H1 (cell line): ENCODE data around the gene MPPE1. TPM values are rescaled to one million over a fixed set of nuclear protein-coding genes. Genes with fewer than 3 reads are reported as not detected.

Experiments
- CTCF ChIA-PET: fragments of 300-600 bp; sonication (Branson Sonifier 250); formaldehyde crosslinking; loops from one replicate; lab custom pipeline; 2021; ENCODE audit not compliant: partially characterized antibody; lab: Charles Lee
- POLR2A ChIA-PET: fragments of 300-600 bp; sonication (Branson Sonifier 250); formaldehyde crosslinking; loops from one replicate; lab custom pipeline; 2021; ENCODE audit warnings: inconsistent platforms; ENCODE audit not compliant: partially characterized antibody; lab: Charles Lee
- DNase-seq, 2 experiments: peaks; one replicate each; pipeline versions ENCODE4 v3.0.0 to v3.0.0-alpha.2; 2010 to 2022; ENCODE audit warnings: low spot score in 2 of 2, low read depth in 1 of 2, mixed read lengths in 1 of 2
- FAIRE-seq: peaks from 2 replicates; lab custom pipeline; 2011; peaks lifted over from hg19 to GRCh38; lab: Jason Lieb, UNC
- H2AFZ ChIP-seq: 2 replicates; pipeline ENCODE4 v1.8.1; 2012; ENCODE audit warnings: low read length, inconsistent platforms
- H2AK5ac ChIP-seq: 2 replicates; pipeline ENCODE4 v1.6.1; 2013; ENCODE audit warnings: low read depth, low read length
- H2BK120ac ChIP-seq: replicated peaks from 2 replicates; pipeline ENCODE3; 2013; ENCODE audit warnings: low read depth, low read length, inconsistent platforms
- H2BK12ac ChIP-seq: 2 replicates; pipeline ENCODE4 v1.6.1; 2013; ENCODE audit warnings: low read depth, low read length
- H2BK15ac ChIP-seq: 2 replicates; pipeline ENCODE4 v1.6.1; 2013; ENCODE audit warnings: low read length
- H2BK20ac ChIP-seq: 2 replicates; pipeline ENCODE4 v1.6.1; 2013; ENCODE audit warnings: low read length
- H2BK5ac ChIP-seq: 2 replicates; pipeline ENCODE4 v1.6.1; 2013; ENCODE audit warnings: low read depth, low read length
- H3K14ac ChIP-seq: 2 replicates; pipeline ENCODE4 v1.6.1; 2013; ENCODE audit warnings: inconsistent platforms; ENCODE audit not compliant: insufficient read length
- H3K18ac ChIP-seq: 2 replicates; pipeline ENCODE4 v1.6.1; 2013; ENCODE audit warnings: low read length; ENCODE audit errors: extremely low read depth
- H3K23ac ChIP-seq: 2 replicates; pipeline ENCODE4 v1.6.1; 2013; ENCODE audit warnings: inconsistent platforms; ENCODE audit not compliant: insufficient read length
- H3K23me2 ChIP-seq: 2 replicates; pipeline ENCODE4 v1.6.1; 2013; ENCODE audit warnings: low read depth, low read length
- H3K27ac ChIP-seq: 2 replicates; pipeline ENCODE4 v1.6.1; 2011; ENCODE audit warnings: low read depth, low read length, inconsistent platforms
- H3K27me3 ChIP-seq, 4 experiments: replicated peaks in 1 of 4; 1 replicate in 1 of 4; 2 replicates in 3 of 4; pipeline versions ENCODE4 v1.6.1 to v1.8.1; 2011 to 2013; ENCODE audit warnings: low read length in 3 of 4, mild to moderate bottlenecking in 3 of 4, inconsistent platforms in 2 of 4, mixed read lengths in 2 of 4, moderate library complexity in 1 of 4; ENCODE audit not compliant: control insufficient read depth in 3 of 4, insufficient read depth in 3 of 4; ENCODE audit errors: extremely low read depth in 1 of 4
- H3K36me3 ChIP-seq, 4 experiments: 2 replicates each; pipeline versions ENCODE4 v1.6.1 to v1.8.1; 2011 to 2013; ENCODE audit warnings: mild to moderate bottlenecking in 4 of 4, low read length in 3 of 4, moderate library complexity in 2 of 4, control low read depth in 1 of 4, inconsistent platforms in 1 of 4; ENCODE audit not compliant: insufficient read depth in 4 of 4, control insufficient read depth in 2 of 4
- H3K4ac ChIP-seq: replicated peaks from 2 replicates; pipeline ENCODE3; 2013; ENCODE audit warnings: low read length, low read depth, mixed read lengths, inconsistent platforms; ENCODE audit not compliant: insufficient read length
- H3K4me1 ChIP-seq, 4 experiments: replicated peaks in 1 of 4; 1 replicate in 1 of 4; 2 replicates in 3 of 4; pipeline versions ENCODE4 v1.6.1 to v1.8.1; 2011 to 2013; ENCODE audit warnings: low read length in 3 of 4, inconsistent platforms in 2 of 4, mixed read lengths in 1 of 4; ENCODE audit not compliant: insufficient read depth in 4 of 4, control insufficient read depth in 3 of 4
- H3K4me2 ChIP-seq, 2 experiments: 2 replicates each; pipeline versions ENCODE4 v1.6.1 to v1.8.1; 2011 to 2013; ENCODE audit warnings: low read depth in 2 of 2, low read length in 2 of 2, control low read depth in 1 of 2, inconsistent platforms in 1 of 2, mild to moderate bottlenecking in 1 of 2; ENCODE audit not compliant: insufficient read depth in 1 of 2
- H3K4me3 ChIP-seq, 4 experiments: fragments of 200-600, 300-600 bp in 1 of 4; sonication (generic), shearing (Covaris generic), sonication (Bioruptor Twin) in 1 of 4; 2 replicates each; pipeline versions ENCODE4 v1.5.1 to v1.8.1; 2011 to 2016; ENCODE audit warnings: low read length in 4 of 4, low read depth in 3 of 4, control low read depth in 2 of 4, inconsistent platforms in 2 of 4, mild to moderate bottlenecking in 2 of 4, mixed read lengths in 1 of 4, moderate library complexity in 1 of 4; ENCODE audit not compliant: insufficient read depth in 2 of 4; ENCODE audit errors: extremely low read depth in 1 of 4
- H3K56ac ChIP-seq: replicated peaks from 2 replicates; pipeline ENCODE3; 2013; ENCODE audit warnings: low read depth, mild to moderate bottlenecking, mixed read lengths, low read length, inconsistent platforms; ENCODE audit not compliant: insufficient read length
- H3K79me1 ChIP-seq: 2 replicates; pipeline ENCODE4 v1.6.1; 2013; ENCODE audit warnings: low read depth, low read length, control low read depth
- H3K79me2 ChIP-seq, 2 experiments: 2 replicates each; pipeline versions ENCODE4 v1.6.1 to v1.8.1; 2012 to 2013; ENCODE audit warnings: low read length in 2 of 2, mild to moderate bottlenecking in 2 of 2, inconsistent platforms in 1 of 2; ENCODE audit not compliant: insufficient read depth in 2 of 2, control insufficient read depth in 1 of 2
- H3K9ac ChIP-seq, 4 experiments: replicated peaks in 1 of 4; 1 replicate in 1 of 4; 2 replicates in 3 of 4; pipeline versions ENCODE4 v1.6.1 to v1.8.1; 2011 to 2013; ENCODE audit warnings: low read depth in 3 of 4, low read length in 3 of 4, control low read depth in 2 of 4, mild to moderate bottlenecking in 2 of 4, moderate library complexity in 2 of 4, inconsistent platforms in 1 of 4; ENCODE audit errors: extremely low read depth in 1 of 4
- H3K9me3 ChIP-seq, 2 experiments: 2 replicates each; pipeline versions ENCODE4 v1.6.1 to v1.8.1; 2012 to 2013; ENCODE audit warnings: mild to moderate bottlenecking in 2 of 2, moderate library complexity in 2 of 2, control low read depth in 1 of 2, inconsistent platforms in 1 of 2, low read depth in 1 of 2, low read length in 1 of 2, mixed read lengths in 1 of 2; ENCODE audit not compliant: insufficient read depth in 2 of 2
- H4K20me1 ChIP-seq, 2 experiments: replicated peaks in 1 of 2; 2 replicates each; pipeline versions ENCODE3 to v1.8.1; 2011 to 2013; ENCODE audit warnings: inconsistent platforms in 2 of 2, low read length in 2 of 2, mild to moderate bottlenecking in 1 of 2; ENCODE audit not compliant: insufficient read depth in 2 of 2, control insufficient read depth in 1 of 2
- H4K5ac ChIP-seq: 2 replicates; pipeline ENCODE4 v1.6.1; 2013; ENCODE audit warnings: low read length, low read depth, mixed read lengths, inconsistent platforms; ENCODE audit not compliant: insufficient read length
- H4K8ac ChIP-seq: 2 replicates; pipeline ENCODE4 v1.8.0; 2013; ENCODE audit warnings: mild to moderate bottlenecking, moderate library complexity, low read length, inconsistent platforms; ENCODE audit not compliant: insufficient read depth; ENCODE audit errors: extremely low read depth
- H4K91ac ChIP-seq: replicated peaks from 2 replicates; pipeline ENCODE3; 2013; ENCODE audit warnings: low read length, mixed read lengths, inconsistent platforms; ENCODE audit not compliant: insufficient read length
- BRCA1 ChIP-seq: IDR thresholded peaks from 2 replicates; pipeline ENCODE4 v1.6.1; 2012; ENCODE audit warnings: low read depth, low read length, improper control_type of control experiment
- RNF2 ChIP-seq: fragments of 200-900, 300-1000 bp; sonication (generic); IDR thresholded peaks from 2 replicates; pipeline ENCODE4 v1.7.1; 2016; ENCODE audit warnings: borderline replicate concordance, low read depth, mild to moderate bottlenecking, antibody characterized with exemption, low read length; ENCODE audit not compliant: poor library complexity, severe bottlenecking; ENCODE audit errors: missing control alignments
- WGBS, 2 experiments: shearing (Covaris generic) in 1 of 2; methylation state at CpG; one replicate each; pipeline versions ENCODE4 v1.1.6 to v1.1.7; 2013 to 2015; ENCODE audit warnings: low lambda C conversion rate in 2 of 2, mixed read lengths in 2 of 2, inconsistent platforms in 1 of 2, low coverage in 1 of 2, missing lambda C conversion rate in 1 of 2; ENCODE audit not compliant: insufficient replicate concordance in 2 of 2, insufficient coverage in 1 of 2, insufficient read length in 1 of 2; ENCODE audit errors: extremely low coverage in 1 of 2, missing lambda C conversion rate in 1 of 2; 5-methylcytosine and 5-hydroxymethylcytosine counted together
- polyA plus RNA-seq, 7 experiments: library from polyadenylated mRNA; depleted of rRNA in 3 of 7; stranded (reverse) in 5 of 7; unstranded in 2 of 7; fragments of >200 nt in 5 of 7; fragments of 200-250 nt in 2 of 7; gene quantifications; 1 replicate in 5 of 7; 2 replicates in 1 of 7; 4 replicates in 1 of 7; pipeline versions ENCODE4 v1.2.1 to v1.2.3, GENCODE V29; 2011 to 2013; ENCODE audit warnings: missing spikeins in 2 of 7, mixed read lengths in 2 of 7
- total RNA-seq: library from RNA; stranded (reverse); fragmentation: NEBNext Ultra II Directional; extraction: Animal tissue kit (Norgen Biotek cat#: 25700); gene quantifications from 2 replicates; pipeline ENCODE4 v1.2.1, GENCODE V29; 2021
- TF ChIP-seq, protein P1 (sequence below): IDR thresholded peaks from 2 replicates; pipeline ENCODE4 v1.6.1; 2012; ENCODE audit warnings: inconsistent platforms
- TF ChIP-seq, protein P2 (sequence below): IDR thresholded peaks from 2 replicates; pipeline ENCODE4 v1.6.1; 2012; ENCODE audit warnings: inconsistent platforms
- TF ChIP-seq, protein P3 (sequence below): IDR thresholded peaks from 2 replicates; pipeline ENCODE4 v1.6.1; 2011; ENCODE audit warnings: low read depth, mild to moderate bottlenecking, low read length; ENCODE audit not compliant: insufficient read depth

MPPE1 gene
- total and polyA plus RNA-seq, 2 of the 8 experiments (the other 6 are each of a cell fraction or from before 2014, with no cell fraction given): 13.7 to 20.9 TPM

DNA sequence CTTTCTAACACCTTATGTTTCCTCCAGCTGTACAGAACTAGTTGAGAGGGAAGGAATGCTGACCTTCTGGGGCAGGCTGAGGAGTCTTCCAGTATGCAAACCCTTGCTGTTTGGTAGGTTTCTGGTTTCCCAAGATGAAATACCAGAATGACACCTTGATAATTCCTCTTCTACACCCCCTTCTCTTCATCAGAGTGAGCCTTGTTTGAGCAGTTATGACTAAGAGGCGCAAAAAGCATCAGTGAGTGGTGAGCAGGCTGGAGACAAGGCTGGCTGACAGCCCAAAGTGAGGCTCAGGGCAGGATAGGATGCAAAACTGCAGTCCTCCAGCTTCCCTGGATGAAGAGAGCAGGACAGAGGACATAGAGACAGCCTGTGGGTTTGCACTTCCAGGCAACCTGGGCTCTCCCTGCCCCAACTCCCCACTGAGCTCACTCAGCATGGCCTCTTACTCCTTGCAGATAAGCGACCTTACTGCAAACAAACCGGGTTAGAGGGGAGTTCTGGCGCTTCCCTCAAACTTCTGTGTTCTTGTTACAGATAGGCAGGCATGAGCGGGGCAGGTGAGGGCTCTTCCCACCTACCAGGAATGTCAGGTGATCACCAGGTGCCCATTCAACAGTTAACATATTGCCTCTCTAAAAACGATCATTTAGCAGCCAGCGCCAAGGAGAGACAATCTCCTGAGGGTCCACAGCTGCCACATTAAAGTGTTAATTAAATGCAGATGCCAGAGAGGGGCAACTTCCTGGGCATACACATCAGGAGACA, 5.4 kb downstream of the MPPE1 start:
- Histone ChIP-seq H3K9ac (no peak overlapping the region), H3K27ac (no peak overlapping the region), H2BK5ac (peak overlapping the region; percentile 46; the same call in 1 of the 2 replicates), H4K91ac (no peak overlapping the region), H3K14ac (no peak overlapping the region), H3K79me1 (no peaks in the 10 kb centered on the region), H3K4me3 (no peak overlapping the region), H2AK5ac (no peak overlapping the region), H3K36me3 (no peaks in the 10 kb centered on the region), H3K18ac (no peak overlapping the region), H3K9me3 (no peaks in the 10 kb centered on the region), H2BK15ac (no peak overlapping the region), H2BK12ac (no peak overlapping the region; the same call in 1 of the 2 replicates), H3K4me2 (0 out of 4 replicates have a peak overlapping the region, but pooled peaks of 1 of the 2 experiments have one; percentile 3), H3K23ac (no peak overlapping the region), H2AFZ (no peak overlapping the region), H2BK20ac (no peak overlapping the region), H3K56ac (no peak overlapping the region), H3K4ac (no peak overlapping the region), H3K79me2 (no peaks in the 10 kb centered on the region), H2BK120ac (no peak overlapping the region), H4K8ac (no peak overlapping the region), H3K23me2 (peaks cover 5% of the 10 kb centered on the region; the same call in 1 of the 2 replicates), H3K4me1 (peaks cover 3 to 21% (median 15%) of the 10 kb centered on the region in 4 experiments; a peak in 6 of 7 replicates), H3K27me3 (no peaks in the 10 kb centered on the region), H4K5ac (no peak overlapping the region), H4K20me1 (no peaks in the 10 kb centered on the region)
- TF ChIP-seq, protein P1, sequence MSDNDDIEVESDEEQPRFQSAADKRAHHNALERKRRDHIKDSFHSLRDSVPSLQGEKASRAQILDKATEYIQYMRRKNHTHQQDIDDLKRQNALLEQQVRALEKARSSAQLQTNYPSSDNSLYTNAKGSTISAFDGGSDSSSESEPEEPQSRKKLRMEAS: peak; percentile 70
- TF ChIP-seq RNF2 (no peak), BRCA1 (no peak)
- TF ChIP-seq, protein P2, sequence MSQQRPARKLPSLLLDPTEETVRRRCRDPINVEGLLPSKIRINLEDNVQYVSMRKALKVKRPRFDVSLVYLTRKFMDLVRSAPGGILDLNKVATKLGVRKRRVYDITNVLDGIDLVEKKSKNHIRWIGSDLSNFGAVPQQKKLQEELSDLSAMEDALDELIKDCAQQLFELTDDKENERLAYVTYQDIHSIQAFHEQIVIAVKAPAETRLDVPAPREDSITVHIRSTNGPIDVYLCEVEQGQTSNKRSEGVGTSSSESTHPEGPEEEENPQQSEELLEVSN: peak; percentile 83
- TF ChIP-seq, protein P3, sequence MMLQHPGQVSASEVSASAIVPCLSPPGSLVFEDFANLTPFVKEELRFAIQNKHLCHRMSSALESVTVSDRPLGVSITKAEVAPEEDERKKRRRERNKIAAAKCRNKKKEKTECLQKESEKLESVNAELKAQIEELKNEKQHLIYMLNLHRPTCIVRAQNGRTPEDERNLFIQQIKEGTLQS: no peak
- no peak for DNase-seq
- FAIRE-seq: no peak
- CTCF ChIA-PET: interaction anchor here (1.5 kb wide), 2 partner anchors 35 to 92 kb away, joined by 5 to 6 read pairs; no protein-coding TSS in a partner anchor
- POLR2A ChIA-PET: interaction anchor here (1.1 to 1.4 kb wide), 2 partner anchors 22 to 35 kb away, joined by 3 read pairs; no protein-coding TSS in a partner anchor
- WGBS, 2 experiments: 52% methylated on average over 7 of the region's 7 CpGs; no CpG with 5 or more reads in 1 of the 2 experiments
